ENCODE data around the gene OPCML.

OPCML gene

DNA sequence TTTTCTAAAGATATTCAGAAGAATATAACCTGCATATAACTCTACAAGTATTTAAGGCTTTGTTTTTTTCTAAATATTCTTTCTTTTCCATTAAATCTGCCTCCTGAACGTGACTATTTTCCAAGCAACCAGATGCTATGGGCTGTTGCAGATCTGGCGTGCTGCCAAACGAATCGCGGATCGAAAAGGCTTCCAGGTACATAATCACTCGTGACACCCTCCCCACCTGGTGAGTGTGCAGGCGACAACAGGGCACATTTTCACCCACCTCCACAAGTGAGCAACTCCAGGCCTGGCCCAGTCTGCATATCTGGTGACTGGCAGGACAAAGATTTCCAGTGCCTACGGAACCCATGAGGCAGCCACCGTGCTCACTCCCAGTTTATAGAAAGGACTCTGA is 660.1 kb downstream of the OPCML start:
- DNase-seq: no peak

DNA sequence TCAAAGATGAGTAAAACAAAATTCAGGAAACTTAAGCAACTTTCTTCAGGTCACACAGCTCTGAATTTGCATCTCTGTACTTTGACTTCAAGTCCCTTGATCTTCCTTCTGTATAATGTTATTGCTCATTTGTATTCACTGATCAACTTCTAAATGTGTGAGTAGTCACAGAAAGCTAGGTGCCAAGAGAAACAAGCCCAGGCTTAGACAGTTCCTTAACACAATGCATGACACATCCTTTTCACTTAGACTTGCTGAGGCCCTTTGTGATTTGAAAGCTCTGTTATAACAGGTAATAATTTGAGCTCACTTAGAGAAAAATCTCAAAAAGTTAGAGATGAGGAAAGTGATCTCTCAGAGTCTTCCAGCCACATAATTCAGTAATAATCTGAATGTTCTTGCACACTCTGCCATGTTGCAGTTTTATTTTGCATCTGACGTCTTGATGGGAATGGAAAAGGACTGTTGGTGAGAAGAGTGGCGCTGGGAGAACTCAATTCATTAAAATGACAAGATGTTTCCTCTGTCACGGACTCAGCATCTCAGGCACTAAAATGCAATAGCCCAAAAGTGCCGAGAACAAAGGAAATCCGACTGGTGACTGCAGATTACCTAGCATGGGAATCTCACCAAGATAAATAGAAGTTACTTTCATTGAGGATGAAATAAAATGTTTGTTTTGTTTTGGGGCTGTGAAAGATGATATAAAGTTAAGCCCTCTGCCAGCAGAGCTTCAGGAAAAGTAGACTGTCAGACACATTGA is 665.3 kb downstream of the OPCML start:
- DNase-seq: no peak

DNA sequence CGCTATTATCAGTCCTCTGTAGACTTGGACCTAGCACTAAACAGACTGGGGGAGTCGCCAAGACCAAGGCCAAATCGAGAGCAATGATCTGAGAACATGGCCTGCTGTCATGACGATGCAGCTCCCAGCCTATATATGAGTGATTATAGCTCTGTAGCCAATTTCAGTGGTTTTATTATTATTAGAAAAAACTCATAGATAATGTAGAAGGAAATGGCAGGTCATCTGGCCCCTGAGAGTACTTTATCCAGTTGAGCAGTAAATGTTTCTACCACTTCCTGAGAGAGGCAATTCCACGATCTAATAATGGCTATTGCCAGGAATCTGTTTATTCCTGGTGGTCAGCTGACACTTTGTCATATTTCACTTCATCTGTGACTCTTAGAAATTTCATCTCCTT is 666.7 kb downstream of the OPCML start:
- DNase-seq: no peak

DNA sequence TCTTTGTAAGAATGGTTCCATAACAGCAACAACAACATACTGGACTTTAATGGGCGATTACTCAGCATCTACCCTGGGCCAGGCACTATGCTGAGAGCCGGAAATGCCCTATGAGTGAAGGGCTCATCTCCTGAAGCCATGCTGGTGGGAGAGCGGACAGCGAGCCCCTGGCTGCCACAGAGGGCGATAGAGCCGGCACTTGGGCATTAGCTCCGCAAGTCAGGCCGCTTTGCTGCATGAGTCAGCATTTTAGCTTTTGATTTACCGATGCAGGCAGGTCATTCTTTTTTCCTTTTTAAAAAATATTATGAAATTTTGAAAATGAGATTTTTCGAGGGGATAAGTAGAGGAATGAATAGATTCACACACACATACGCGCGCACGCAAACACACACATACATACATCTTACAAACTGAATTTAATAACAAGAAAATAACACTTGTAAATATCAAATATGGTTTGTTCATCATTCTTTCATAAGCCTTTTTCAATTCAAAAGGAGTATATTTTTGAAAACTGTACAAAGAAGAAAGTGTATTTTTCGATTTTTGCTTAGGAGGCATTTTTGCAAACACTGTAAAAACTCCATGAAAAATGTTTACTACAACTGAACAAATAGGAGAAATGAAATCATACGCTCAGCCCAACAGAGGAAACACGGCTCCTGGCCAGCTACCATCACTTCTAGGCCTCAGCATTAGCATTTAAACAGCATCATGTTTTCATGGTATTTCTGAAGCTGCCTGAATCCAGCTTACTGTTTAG is 667.3 kb downstream of the OPCML start:
- no peak for DNase-seq

DNA sequence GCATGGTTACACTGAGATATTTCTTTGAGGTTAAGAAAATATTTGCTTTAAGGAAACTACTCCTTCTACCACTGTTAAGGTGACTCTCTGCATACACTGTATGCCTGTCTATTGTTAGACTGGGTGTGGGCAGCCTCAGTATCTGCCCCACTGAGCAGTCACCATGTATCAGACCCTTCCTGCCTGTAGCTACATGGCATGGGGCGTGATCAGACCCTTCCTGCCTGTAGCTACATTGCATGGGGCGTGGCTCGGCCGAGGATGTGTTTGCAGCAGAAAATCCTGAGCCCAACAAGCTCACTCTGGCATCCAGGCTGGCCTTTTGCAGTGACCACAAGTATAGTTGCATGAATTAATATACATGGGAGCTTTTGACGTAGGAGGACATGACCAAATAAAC is 669.4 kb downstream of the OPCML start:
- DNase-seq: no peak

DNA sequence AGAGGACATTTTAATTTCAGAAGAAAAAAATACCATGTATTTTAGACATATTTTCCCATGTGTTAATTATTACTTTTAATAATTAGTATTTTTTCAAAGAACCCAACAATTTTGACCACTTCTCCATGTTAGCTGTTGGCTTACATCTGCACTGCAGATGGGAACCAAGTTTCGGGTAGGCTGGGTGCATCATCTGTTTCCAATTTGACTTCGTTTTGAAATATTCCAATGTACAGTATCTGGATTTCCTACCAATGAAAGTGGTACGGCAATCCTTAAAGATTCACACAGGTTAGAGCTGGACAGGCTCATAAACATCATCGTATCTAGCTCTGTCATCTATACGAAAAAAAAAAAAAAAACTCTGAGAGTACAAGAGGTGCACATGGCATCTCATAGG is 670.2 kb downstream of the OPCML start:
- no peak for DNase-seq

DNA sequence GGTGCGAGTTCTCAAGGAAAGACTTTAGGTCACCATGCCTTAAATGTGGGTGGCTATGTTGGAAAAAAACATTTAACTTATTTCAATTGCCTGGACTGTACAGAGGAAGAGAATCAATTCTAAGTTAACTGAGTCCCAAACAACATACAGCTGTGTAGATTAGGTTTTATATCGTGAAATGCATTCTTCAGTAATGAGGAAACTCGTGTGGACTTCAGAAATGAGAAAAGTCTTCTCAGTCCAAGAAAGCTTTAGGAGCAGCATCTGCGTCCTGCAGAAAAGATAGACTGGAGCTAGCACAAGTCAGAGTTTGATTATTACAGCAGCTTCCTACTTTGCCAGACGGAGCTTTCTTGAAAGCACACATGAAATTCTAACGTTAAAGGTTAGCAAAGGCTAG is 673.0 kb downstream of the OPCML start:
- no peak for DNase-seq

DNA sequence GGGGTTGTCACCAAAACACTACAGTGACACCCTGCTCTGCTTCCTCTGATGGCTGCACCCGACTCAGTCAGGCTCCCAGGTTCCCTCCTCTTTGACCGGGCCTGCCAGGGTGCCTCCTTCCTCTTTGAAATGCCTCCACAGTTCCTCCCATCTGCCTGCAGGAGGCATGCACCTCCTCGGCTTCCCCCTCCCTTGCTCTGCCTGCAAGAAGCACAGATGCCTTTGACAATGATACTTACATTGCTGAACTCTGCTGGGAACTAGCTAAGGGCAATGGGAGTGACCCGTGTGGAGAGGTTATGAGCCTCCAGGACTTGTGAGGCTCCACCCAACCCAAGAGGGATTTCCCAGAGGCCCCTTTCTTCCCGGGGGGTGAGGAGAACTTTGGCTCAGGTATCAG is 674.1 kb downstream of the OPCML start:
- DNase-seq: no peak

DNA sequence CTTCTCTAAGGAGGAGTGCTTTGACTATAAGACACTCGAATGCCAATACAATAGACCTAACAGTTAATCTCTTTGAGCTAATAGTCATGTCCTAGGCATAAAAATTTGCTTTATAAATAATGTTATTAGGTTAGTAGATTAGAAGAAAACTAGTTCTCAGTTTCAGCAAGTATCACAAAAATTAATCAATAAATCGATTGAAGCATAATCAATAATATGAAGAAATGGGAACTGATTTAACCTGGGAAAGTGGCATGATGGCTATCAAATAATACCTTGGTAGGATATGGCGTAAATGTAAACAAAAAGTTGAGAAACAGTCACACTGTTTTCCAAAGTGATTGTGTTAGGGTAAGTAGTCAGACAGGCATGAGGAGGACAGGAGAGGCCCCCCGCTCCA is 676.3 kb downstream of the OPCML start:
- no peak for DNase-seq

DNA sequence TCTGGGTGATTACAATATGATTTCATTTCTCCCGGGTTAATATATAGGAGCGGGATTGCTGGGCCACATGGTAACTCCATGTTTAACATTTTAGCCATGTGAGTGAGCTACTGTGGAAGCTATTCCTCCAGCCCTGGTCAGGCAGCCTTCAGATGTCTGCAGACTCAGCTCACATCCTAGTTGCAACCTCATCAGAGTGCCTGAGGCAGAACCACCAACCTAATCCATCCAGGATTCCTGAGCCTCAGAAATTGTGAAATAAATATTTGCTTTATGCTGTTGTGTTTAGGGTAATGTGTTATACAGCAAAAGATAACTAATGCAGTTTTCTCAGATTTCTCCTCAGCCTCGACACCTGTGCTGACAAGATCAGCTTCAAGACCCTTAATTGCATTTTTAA is 676.8 kb downstream of the OPCML start:
- no peak for DNase-seq

DNA sequence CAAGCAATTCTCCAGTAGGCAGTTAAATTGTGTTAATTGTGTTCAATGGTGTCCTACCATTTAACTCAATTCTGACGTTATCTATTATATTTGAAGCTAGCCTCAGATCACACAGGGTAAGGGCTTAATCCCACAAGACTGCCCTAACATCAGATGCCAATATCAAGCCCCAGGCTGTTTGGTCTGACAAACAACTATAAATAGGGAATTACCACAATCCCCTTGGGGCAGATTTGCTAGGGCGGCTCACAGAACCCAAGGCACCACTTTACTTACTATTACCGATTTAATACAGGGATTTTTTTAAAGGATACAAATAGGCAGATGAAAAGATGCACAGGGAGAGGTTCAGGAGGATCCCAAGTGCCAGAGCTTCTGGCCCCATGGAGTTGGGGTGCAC is 678.4 kb downstream of the OPCML start:
- DNase-seq: no peak

DNA sequence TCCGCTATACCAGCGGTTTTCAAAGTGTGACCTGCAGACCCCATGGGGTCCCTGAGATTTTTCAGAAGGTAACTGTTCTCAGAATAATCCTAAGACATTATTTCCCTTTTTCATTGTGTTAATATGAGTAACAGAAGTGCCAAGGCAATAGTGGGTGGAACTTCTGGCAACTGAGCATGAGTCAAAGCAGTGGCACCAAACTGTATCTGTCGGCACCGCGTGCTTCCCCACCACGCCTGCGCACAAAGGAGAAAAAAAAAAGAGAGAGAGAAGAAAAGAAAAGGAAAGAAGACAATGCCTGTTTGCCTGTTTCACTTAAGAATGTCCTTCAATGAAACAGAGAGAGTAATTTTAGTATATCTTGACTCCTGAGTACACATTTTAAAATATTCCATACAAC is 679.9 kb downstream of the OPCML start:
- DNase-seq: no peak

DNA sequence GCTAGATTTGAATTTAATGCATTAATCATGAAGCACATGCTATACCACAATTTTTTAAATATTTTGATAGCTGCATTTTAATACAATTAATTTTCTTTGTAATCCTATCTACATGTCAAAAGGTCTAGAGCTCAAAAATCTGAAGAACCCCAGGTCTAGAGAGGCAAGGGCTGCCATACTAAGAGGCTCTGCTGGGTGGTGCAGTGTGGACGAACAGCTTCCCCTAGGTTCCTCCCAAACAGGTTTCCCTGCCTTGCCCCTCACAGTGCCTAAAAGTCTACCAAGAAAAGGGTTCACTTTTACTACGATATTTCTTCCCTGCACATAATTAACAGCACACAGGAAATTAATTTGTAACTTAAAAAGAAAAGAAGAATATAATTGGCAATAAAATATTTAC is 681.1 kb downstream of the OPCML start:
- DNase-seq: no peak

DNA sequence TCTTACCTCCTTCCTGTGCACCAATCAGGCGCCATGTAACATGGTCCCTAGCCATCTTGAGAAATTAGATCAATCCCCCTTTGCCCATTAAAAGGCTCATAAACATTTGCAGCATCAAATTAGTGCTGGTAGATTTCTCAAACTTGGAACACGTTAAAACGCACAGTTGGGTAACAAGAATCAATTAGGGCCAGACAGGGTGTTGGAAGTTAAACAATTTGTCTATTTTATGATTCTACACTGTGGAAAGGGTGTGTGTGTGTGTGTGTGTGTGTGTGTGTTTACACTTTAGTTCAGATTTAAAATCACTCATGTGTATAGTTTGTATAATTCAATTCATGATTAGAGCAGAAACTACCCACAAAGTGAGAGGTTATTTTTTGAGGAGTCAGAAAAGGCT is 682.0 kb downstream of the OPCML start:
- DNase-seq: no peak

DNA sequence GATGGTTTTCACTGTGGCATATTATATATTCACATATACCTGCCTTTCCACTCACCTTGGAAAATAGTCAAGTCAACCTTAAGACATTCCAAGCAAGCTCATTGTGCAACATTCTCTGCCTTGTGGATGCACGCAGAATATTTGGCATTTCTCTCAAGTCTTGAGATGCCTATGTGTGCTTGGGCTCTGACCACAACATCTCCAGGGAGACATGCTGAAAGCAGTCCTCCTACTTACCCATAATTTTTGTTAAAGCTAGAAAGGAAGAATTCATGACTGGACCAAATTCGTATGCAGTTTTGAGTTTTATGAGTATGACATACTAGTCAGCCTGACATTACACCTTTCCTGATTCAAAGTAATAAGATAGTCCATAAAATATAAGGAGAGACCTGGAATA is 684.0 kb downstream of the OPCML start:
- DNase-seq: no peak

DNA sequence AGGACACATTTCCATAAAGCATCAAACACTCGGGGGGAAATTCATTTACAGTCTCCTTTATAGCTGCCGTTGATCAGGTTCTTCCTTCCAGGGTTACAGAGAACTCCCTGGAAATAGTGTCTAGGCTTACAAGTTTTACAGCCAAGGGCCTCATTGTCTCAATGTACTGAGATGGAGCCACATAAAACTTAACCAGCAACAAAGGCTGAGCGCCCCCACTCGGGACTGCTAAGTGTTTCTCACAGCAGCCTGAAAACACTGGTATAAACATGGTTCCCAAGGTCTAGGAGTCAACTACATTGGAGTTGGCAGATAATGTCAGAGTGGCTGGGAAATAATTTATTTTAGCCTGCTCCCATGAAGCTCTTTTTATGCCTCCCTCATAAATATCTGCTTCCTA is 686.2 kb downstream of the OPCML start:
- DNase-seq: no peak

DNA sequence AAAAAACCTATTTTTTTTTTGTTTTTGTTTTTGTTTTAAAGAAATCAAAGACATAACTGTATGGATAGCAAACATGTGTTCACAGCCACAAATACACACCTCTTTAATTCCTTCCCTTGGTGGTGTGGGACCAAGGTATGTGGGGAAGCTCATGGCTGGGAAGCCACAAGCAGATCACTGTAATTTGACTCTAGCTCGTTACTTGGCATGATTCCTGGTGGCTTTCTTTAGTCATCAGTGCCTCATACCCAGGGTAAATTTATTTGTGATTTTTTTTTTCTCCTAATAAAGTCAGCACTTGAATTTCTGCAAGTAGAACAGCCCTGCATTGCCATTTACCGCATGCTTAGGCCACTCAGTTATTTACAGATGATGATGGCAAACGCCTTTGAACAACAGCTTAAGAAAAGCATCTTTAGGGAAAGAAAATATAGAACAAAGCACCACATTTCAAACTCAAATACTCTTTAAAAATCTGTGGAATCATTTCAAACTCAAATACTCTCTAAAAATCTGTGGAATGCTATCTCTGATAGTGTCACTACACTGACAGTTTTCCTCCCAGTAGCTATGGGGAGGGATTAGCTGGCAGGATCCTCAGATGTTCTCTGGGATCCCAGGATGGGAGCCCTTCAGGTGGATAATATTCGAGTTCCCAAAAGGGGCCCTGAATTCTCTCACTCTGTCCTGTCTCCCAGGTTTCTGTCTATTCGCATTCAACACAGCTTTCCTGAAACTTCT is 687.2 kb downstream of the OPCML start:
- no peak for DNase-seq

DNA sequence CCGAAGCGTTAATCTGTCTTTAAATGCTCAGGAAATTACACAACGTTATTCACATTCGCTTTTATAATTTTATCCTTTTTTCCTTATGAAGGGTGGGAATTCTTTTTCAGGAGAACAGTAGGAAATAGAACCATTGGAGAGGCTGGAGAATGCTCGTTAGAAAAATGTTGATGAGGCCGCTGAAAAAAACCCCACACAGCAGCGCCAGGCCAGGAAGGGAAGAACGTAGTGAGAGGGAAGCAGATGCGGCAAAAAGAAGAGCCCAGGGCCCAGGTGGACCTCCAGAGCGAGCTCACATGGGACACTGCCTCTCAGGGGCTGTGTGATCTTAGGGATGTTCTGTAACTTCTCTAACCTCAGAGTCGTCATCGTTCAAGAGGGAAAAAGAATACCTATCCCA is 691.6 kb downstream of the OPCML start:
- DNase-seq: no peak

DNA sequence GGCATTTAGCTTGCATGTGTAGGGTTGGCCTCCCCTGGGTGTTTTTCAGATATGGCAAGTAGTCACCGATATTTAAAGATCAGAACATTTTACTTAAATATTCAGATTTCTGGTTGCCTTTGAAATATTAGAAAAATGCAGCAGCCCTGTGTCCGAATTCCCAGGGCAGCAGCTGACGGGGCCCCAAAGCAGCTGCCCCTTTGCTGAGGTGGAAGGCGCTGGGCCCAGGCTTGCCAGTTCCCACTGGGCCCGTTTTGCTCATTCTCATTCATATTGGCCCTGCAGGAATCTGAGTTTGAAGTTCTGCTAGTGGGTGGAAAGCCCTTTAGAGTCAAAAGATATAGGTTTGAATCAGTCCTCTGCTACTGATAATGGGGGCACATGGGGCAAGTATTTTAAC is 692.1 kb downstream of the OPCML start:
- no peak for DNase-seq

DNA sequence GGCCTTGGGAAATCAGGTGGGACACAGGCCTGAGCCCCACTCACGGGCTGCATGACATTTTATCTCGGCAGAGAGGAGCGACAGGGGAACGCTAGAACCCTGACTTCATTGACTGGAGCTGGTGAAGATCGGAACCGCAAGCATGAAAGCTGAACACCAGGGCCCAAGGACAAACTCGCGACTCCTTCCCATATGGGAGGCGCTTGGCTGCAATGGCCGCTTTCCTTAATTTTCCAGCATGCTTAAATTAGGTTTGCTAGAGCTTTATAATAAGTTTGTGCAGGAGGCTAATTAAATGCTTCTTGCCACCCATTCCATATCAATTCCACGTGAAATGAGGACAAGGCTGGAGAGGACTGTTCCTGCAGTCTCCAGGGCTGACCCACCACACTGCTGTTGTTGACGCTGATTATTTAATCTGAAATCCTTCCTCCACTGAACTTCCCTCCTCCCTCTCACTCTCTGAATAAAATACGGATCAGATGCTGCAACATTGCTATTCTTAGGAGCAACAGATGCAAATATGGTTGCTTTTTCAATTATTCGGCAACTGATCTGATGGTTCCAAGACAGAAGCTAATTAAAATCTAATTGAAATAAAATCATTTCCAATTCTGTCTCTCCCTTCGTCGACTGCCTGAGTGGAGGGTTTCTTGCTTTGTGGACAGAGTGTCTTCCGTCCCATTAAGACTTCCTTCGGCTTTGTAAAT is 692.9 kb downstream of the OPCML start:
- DNase-seq: no peak

DNA sequence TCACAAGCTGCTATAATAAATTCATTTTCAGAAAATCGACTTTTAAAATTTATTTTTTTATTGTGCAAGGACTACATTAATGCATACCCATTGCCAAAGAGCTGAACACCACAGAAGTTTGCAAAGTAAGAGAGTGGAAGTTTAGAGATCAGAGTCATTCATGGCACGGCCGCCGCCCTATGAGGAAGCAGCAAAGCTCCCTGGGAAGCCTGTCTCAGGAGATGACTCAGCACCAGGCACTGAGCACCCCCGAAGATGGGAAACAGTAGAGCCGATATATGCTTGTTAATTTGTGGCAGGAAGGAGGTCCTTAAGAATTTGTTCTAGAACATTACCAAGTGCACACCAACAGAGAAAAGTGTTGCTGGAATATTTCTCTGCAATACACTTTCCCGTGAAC is 693.7 kb downstream of the OPCML start:
- DNase-seq: no peak

DNA sequence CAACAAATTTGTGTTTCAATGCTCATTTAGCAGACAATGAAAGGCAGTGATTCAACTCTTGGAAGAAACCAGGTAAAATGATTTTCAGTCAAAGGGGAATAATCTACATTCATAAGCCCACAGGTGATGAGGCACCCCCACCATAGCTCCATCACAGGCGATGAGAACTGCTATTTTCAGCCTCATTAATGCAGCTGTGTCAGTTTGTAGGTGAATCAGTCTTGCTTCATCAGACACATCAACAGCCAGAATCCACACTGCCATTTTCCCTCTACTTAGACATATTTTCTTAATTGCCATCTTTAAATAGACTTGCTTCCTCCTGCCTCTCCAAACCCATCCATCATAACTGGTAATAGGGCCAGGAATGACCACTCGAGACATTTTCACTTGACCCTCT is 701.0 kb downstream of the OPCML start:
- DNase-seq: no peak

DNA sequence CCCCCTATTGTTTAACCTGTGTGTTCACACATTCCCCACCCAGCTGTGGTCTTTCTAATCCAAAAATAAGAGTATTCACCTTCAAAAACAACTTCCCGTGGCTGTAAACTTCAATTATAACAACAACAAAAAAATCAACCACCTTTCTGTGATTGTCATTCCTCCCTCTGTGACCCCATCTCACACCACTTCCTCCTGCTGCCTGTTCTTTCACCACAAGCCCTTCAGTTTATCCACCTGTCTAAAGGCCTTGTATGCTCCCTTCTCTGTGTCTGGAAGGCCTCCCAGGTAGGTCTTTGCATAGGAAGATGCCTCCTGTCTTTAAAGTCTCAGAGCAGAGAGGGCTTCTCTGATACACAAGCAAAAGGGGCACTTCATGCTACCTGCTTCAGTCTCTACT is 707.7 kb downstream of the OPCML start:
- DNase-seq: no peak

Data from CD4-positive, alpha-beta T cell treated with Interferon alpha-2 for 1 hour (primary cell).